Measurements from ENCODE around the gene DLG1.
A peak's percentile ranks its signal among the peaks of the same experiment; 100 is the strongest.

DLG1 gene

DNA sequence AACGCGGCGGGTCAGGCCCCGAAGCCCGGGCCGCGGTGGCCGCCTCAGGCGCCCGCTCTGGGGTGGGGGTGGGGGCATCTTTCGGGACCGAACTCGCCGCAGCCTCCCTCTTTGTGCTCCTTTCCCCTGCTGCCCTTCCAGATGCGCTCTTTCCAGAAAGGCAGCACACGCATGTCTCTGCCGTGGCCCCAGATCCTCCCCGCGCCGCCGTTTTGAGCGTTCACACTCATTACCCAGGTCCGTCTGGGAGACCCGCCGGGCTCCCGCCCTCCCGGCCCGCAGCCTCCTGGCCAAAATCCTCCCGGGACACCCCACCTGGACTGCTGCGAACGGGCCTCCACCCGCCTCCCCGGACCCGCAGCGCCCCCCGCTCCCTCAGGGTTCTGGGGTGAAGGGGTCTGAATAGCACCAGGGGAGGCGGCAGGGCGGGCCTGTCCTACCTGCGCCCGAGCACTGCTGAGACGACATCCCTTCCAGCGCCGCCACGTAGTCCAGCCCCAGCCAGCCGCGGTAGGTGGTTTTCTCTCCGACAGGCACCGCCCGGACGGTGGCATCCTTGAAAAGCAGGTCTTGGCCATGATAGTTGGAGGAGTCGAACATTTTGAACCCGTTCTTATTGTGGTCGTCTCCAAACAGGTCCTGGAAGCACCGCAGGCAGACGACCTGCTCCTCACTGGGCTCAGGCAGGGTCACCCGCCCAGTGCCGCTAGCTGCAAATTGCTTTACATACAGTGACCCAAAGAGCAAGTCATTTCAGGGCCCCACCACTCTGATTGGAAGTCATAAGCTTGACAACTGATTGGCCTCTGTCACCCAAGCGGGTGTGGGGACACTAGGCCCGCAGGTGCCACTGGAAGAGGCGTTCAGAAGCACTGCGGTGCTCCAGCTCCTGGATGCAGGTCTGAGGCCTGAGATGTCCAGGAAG, 294.7 kb downstream of the DLG1 start:
- no peak for TF ChIP-seq CTCF (IDR thresholded peaks at IDR 0.05; ENCODE audit: low read depth, low read length)
- DNase-seq (ENCODE audit: low read depth in 2 of 2), result no peak

GRCh38 chr3:197002701-197003454, 295.5 kb downstream of the DLG1 start:
- peak overlapping the region; percentile 13 to 56 for H3K4me3 ChIP-seq (replicated peaks in 1 of 2; ENCODE audit: low read depth in 2 of 2, low read length in 2 of 2)
- peak; percentile 24 for TF ChIP-seq CTCF (IDR thresholded peaks at IDR 0.05; ENCODE audit: low read depth, low read length)
- DNase-seq (ENCODE audit: low read depth in 2 of 2), result peak; percentile 50 to 73

More for the DNA sequence above, 294.7 kb downstream of the DLG1 start:
- peak overlapping the region; percentile 56 to 60 for H3K4me3 ChIP-seq (replicated peaks in 1 of 2; ENCODE audit: low read depth in 2 of 2, low read length in 2 of 2)

DNA sequence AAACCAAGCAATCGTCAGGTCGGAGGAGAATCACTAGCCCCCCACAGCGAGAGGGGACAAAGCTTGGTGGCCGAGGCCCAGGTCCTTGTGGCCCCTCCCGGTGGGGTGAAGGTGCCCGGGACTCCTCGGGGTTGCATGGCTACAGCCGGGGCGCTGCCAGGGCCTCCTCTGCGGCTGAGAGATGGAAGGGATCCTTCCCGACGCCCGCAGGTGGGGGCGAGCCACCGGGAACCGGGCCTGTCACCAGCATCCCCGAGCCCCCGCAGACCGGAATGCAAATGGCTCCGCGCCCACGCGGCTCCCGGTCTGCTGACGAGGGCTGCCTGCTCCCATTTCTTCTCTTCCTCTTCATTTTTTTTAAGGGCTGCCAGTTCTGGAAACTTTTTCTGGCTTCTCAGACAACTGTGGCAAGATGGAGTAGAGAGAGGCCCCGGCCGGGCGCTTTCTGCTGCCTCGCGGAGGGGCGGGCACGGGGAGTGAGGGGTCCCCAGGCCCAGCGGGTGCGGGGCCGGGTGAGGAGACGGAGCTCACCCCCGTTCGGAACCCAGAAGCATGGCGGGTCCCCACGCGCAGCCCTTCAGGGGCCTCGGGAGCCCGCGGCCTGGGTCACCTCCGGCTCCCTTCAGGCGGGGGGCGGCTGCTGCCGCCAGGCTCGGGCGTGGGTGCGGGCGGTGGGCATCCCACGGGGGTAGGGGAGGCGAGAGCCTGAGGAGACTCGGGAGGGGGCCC, 296.3 kb downstream of the DLG1 start:
- H3K4me3 ChIP-seq (replicated peaks in 1 of 2; ENCODE audit: low read depth in 2 of 2, low read length in 2 of 2), result peak overlapping the region; percentile 13 to 56
- TF ChIP-seq CTCF (IDR thresholded peaks at IDR 0.05; ENCODE audit: low read depth, low read length), result peak; percentile 3
- DNase-seq (ENCODE audit: low read depth in 2 of 2), result peak; percentile 18 to 32

GRCh38 chr3:197001106-197001971, 297.1 kb downstream of the DLG1 start:
- no peak for DNase-seq (ENCODE audit: low read depth in 2 of 2)
- TF ChIP-seq CTCF (IDR thresholded peaks at IDR 0.05; ENCODE audit: low read depth, low read length), result no peak
- H3K4me3 ChIP-seq (replicated peaks in 1 of 2; ENCODE audit: low read depth in 2 of 2, low read length in 2 of 2), result no peak overlapping the region

DNA sequence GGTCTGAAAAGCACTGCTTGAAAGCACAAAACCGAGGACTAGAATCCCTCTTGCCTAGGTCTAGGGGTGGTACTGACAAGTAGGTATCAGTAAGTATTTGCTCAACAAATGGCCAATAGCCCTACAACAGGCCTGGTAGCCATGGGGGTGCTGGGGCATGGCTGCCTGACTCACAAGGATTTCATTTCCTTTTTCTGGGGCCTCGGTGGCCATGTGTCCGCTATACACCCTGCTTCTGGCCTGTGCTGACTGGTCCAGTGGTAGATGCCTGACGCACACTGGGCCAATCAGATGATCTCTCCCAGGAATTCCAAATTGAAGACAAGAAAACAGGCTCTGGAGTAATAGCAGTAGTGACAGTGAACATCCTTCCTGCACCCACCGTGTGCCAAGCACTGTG, 298.2 kb downstream of the DLG1 start:
- no peak for TF ChIP-seq CTCF (IDR thresholded peaks at IDR 0.05; ENCODE audit: low read depth, low read length)
- H3K4me3 ChIP-seq (replicated peaks in 1 of 2; ENCODE audit: low read depth in 2 of 2, low read length in 2 of 2), result no peak overlapping the region
- peak in 1 of 2 donors; percentile 40 for DNase-seq (ENCODE audit: low read depth in 2 of 2)
